Epithelial cell of prostate (primary cell): ENCODE measurements around the gene F8A3.
"Not testable (repeated sequence)": the region's sequence is repeated elsewhere in the genome, so short reads cannot be mapped to it uniquely, and the experiment has no call there.

Source experiments
- DNase-seq: peaks from one replicate; pipeline ENCODE4 v3.0.0-alpha.2; 2011; ENCODE audit warnings: low read depth, low spot score
- H3K27ac ChIP-seq: fragments of 450-650 bp; 2 replicates; pipeline ENCODE4 v1.5.1; 2017; ENCODE audit warnings: mild to moderate bottlenecking

The F8A3 gene

DNA sequence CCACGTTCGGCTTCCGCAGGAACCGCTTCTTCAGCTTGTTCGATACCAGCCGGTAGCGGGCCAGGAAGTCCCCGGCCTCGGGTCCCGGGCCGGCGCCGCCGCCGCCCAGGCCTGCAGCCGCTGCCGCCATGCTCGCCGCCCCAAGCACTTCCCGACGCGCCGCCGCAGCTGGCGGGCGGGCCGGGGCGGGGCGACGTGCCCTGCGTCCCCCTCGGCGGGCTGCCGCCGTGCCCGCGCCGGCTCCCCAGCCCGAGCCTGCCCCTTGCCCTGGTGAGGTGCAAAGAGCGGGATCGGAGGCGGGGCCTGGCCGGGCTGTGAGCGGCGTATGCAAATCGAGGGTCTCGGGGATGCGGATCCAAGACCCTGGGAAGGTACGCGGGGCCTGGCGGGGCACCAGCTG is at the start of gene F8A3:
F8A3 (minus strand) TSS at position 150 of the 400 bp plus-strand sequence; CDS start at position 130, 20 bp downstream.
- not testable (repeated sequence) for H3K27ac ChIP-seq, DNase-seq

DNA sequence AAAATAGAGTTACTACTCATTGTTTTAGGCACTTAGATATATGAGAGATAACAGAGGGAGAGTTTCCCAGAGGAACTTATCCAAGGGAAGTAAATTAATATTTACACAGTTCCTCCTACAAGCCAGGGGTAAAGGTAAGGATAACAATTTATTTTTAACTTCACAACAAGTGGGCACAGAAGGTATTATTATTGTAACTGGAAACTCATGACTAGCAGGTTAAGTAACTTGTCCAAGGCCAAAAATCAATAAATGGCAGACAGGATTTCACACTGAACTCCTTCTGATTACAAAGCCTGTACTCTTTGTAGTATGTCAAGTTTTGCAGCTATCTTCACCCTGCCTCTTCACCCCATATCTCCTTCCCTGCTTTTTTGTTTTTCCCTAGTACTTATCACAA is 46.9 kb upstream of the F8A3 start:
- no peak for DNase-seq
- H3K27ac ChIP-seq, result no peak overlapping the region

DNA sequence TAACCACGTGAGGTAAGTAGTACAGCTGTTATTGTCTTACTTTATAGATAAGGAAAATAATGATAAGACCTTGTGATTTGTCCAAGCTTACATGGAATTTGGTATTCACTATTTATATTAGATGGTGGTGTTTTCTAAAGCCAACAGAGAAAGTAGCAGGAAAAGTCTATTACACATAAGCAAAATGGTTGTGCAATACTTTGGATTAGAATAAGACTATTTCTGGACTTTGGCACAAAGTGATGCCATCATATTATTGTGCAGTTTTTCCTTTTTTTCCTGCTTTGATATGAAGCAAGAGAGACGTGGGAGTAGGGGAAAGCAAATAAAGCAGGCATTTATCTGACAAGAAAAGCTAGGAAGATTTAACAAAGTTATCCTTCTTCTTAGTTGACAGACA is 36.7 kb upstream of the F8A3 start:
- not testable (repeated sequence) for DNase-seq

DNA sequence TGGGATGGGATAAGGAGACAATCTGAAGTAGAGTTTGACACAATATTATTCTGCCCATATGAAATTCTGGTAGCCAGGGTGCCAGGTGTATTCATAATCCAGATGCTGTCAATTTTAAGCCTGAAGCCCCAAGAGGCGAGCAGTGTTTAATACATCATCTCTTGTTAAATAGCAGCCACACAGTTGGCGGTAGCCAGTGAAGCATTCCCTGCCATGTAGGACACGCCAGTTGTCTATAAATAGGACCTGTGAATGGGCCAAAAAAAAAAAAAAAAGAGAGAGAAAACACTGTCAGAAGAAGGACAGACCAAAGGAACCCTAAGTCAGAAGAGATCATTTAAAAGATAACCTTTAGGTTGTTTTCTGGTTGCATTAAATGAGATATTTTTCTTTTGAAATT is 33.0 kb upstream of the F8A3 start:
- not testable (repeated sequence) for H3K27ac ChIP-seq, DNase-seq

More for the DNA sequence above, 36.7 kb upstream of the F8A3 start:
- H3K27ac ChIP-seq, result not testable (repeated sequence)

DNA sequence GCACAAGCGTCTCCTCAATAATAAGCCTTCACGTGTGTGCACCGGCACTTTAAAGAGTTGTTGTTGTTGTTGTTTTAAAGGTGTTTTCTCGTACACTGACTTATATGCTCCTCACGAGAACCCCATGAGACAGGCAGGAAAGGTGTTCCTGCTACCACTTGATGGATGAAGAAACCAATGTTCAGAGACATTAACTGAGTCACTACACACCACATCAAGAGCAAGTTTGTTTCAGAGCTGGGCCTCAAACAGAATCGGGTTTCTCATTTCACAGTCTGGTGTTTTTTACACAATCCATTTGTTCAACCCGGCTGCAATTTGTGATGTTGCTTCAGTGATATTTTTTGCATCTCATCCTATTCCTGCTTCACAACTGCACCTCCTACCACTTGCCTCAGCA is 18.7 kb upstream of the F8A3 start:
- not testable (repeated sequence) for H3K27ac ChIP-seq

DNA sequence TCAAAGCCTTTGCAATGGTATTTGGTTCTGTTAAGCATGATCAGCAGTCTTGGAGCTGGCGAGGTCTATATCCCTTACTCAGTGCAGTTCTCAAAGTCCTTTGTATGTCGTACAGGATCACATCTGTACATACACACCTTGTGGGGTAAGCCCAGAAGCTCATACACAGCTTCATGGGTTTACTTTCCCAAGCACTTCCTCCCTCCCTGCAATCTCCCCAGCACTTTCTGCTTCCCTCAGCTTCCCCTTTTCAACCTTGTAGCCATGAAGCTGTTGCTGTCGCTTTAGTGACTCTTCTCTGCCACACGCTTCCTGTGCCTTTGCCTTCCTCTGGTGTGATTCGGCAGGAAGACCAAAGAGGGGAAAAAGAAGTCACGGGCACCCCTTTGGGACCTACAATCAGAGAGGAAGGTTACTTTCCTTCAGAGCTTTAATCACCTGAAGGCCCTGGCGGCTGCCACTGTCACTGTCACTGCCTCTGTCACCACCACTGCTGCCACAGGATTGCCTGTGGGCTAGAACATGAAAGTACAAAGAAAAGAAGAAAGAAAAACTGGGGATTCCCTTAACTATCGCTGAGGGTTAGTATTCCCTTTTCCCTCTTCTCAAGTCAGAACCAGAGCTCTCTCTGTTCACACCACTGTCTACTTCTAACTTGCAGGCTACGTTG is 8.0 kb upstream of the F8A3 start:
- H3K27ac ChIP-seq, DNase-seq: not testable (repeated sequence)

More for the DNA sequence above, 18.7 kb upstream of the F8A3 start:
- DNase-seq, result not testable (repeated sequence)

DNA sequence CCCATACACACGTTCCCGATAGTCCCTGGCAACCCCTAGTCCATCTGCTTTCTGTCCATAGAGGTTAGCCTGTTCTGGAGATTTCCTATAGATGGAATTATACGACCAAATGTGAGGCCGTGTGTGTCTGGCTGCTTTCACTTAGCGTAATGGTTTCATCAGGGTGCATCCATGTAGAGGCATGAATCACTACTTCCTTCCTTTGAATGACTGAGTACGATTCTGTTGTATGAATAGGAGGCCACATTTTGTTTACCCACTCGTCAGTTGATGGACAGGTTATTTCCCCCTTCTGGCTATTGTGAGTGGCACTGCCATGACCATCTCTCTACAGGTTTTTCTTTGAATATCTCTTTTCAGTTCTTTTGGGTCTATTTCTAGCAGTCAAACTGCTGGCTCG is 2.1 kb upstream of the F8A3 start:
- DNase-seq, H3K27ac ChIP-seq: not testable (repeated sequence)

DNA sequence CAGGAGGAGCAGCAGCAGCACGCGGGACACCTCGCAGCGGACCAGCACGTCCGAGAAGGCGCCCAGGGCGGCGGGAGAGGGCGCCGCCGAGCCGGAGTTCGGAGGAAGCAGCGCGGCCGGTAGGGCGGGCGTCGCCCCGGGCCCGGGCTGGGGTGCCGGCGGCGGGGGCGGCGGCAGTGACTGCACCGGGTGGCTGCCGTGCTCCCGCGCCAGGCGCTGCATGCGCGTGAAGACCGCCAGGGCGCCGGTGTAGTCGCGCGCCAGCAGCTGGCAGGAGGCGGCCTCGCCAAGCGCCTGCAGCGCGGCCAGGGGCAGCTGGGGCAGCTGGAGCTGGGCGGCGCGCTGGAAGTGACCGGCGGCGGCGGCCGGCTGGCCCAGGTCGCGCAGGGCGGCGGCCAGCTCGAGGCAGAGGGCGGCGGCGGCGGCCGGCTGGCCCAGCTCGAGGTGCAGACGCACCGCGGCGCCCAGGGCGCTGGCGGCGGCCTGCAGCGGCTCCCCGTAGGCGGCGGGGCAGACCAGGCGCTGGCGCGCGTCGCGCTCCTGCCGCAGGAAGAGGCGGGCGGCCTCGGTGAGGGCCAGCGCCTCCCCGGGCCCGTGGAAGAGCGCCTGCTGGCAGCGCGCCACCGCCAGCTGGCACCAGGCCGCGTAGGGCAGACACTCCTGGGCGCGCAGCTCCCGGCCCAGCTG is 516 bp downstream of the F8A3 start:
- not testable (repeated sequence) for DNase-seq

DNA sequence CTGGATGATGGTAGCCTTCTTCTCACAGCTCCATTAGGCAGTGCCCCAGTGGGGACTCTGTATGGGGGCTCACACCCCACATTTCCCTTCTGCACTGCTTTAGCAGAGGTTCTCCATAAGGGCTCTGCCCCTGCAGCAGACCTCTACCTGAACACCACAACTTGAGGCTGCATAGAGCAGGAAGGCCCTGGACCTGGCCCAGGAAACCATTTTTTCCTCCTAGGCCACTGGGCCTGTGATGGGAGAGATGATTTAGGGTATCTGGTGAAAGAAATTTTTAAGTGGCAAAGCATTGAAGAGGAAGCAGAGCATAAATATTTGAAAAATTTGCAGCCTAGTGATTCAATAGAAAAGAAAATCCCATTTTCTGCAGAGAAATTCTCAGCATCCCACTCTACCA is 17.3 kb downstream of the F8A3 start:
- DNase-seq, result no peak
- no peak overlapping the region for H3K27ac ChIP-seq

More for the DNA sequence above, 516 bp downstream of the F8A3 start:
- not testable (repeated sequence) for H3K27ac ChIP-seq

DNA sequence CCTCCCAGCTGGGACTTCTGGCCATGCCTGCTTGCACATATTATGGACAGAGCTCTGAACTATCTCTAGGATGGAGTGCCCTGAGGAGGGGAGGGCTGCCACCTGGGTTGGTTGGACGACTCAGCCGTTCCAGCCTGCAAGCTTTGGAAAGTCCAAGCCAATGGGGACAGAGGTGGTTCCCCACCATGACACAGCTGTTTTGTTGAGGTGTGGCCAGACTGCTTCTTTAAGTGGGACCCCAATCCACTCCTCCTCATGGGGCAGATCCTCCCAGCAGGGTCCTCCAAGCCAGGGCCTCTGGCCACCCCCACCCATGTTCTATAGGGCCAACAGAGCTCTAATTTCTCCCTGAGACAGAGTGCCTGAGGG is 22.7 kb downstream of the F8A3 start:
- H3K27ac ChIP-seq, result no peak overlapping the region
- no peak for DNase-seq

DNA sequence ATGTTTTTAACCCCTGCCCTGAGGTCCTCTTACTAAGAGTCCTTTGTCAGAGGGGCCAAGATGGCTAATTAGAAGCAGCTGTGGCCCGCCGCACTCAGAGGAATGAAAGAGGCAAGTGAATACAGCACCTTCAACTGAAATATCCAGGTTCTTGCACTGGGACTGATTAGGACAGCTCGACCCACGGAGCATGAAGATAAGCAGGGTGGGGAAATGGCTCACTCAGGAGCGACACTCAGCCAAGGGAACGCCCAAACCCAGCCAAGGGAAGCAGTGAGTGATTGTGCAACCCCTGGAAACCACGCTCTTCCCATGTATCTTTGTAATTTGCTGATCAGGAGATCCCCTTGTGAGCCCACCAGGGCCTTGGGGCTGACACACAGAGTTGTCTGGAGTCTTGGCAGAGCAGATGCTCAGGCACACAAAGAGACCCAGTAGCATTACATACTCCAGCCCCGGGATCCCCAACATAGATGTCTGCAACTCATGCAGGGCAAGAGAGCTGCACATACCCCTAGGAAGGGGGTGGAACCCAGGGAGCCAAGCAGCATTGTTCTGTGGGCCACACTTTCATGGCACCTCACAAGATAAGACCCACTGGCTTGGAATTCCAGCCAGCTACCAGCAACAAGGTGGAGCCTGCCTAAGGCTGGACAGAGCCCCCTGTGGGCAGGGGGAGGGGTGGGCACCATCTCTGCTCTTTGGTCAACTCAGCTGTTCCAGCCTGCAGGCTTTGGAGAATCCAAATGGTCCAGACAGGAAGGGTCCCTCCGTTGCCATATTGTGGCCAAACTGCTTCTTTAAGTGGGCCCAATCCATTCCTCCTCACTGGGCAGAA is 23.3 kb downstream of the F8A3 start:
- DNase-seq, result no peak
- H3K27ac ChIP-seq, result no peak overlapping the region

DNA sequence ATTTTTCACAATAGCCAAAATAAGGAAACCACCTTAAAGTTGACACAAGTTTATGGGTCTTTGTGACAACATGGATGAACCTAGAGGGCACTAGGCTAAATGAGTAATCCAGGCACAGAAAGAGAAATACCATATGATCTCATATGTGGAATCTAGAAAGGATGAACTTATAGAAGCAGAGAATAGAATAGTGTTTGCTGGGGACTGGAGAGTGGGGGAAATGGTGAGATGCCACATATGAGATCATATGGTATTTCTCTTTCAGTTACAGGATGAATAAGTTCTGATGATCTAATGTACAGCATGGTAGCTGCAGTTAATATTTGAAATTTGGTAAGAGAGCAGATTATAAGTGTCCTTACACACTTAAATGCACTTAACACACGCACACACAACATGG is 40.7 kb downstream of the F8A3 start:
- DNase-seq, result no peak
- no peak overlapping the region for H3K27ac ChIP-seq
